Neuronal stem cell (in vitro differentiated cells): ENCODE results near the gene HOXC10.

Experiments used
- DNase-seq: peaks from one replicate; pipeline ENCODE4 v3.0.0-alpha.2; 2013; ENCODE audit warnings: low spot score
- H2AFZ ChIP-seq: one replicate; pipeline ENCODE4 v1.6.1; 2013; ENCODE audit warnings: mild to moderate bottlenecking, low read length, inconsistent platforms
- H2AK5ac ChIP-seq: 2 replicates; pipeline ENCODE4 v1.6.1; 2013; ENCODE audit warnings: low read depth, mild to moderate bottlenecking, inconsistent platforms, low read length, moderate library complexity, mixed read lengths
- H2BK120ac ChIP-seq: 2 replicates; pipeline ENCODE4 v1.6.1; 2013; ENCODE audit warnings: low read depth, mild to moderate bottlenecking, inconsistent platforms, low read length, moderate library complexity, mixed read lengths
- H2BK12ac ChIP-seq: one replicate; pipeline ENCODE4 v1.6.1; 2013; ENCODE audit warnings: low read length, inconsistent platforms
- H2BK15ac ChIP-seq: 2 replicates; pipeline ENCODE4 v1.6.1; 2013; ENCODE audit warnings: mild to moderate bottlenecking, low read length, inconsistent platforms, mixed read lengths
- H2BK5ac ChIP-seq: one replicate; pipeline ENCODE4 v1.6.1; 2013; ENCODE audit warnings: inconsistent platforms, mild to moderate bottlenecking, low read length, moderate library complexity
- H3K14ac ChIP-seq: one replicate; pipeline ENCODE4 v1.6.1; 2013; ENCODE audit warnings: low read length, inconsistent platforms
- H3K18ac ChIP-seq: 2 replicates; pipeline ENCODE4 v1.6.1; 2013; ENCODE audit warnings: low read length, inconsistent platforms
- H3K23ac ChIP-seq: 2 replicates; pipeline ENCODE4 v1.6.1; 2013; ENCODE audit warnings: low read depth, mild to moderate bottlenecking, mixed read lengths, low read length, inconsistent platforms; ENCODE audit not compliant: poor library complexity
- H3K27ac ChIP-seq: replicated peaks from 3 replicates; pipeline ENCODE4 v1.5.1; 2013; ENCODE audit warnings: low read length, inconsistent platforms
- H3K27me3 ChIP-seq, 3 experiments: 2 replicates each; pipeline ENCODE4 v1.6.1; 2013; ENCODE audit warnings: low read length in 3 of 3, mild to moderate bottlenecking in 2 of 3, inconsistent platforms in 1 of 3, low read depth in 1 of 3, mixed read lengths in 1 of 3, moderate library complexity in 1 of 3; ENCODE audit not compliant: control insufficient read depth in 3 of 3, insufficient read depth in 3 of 3
- H3K36me3 ChIP-seq, 2 donors: replicated peaks in 1 of 2; 2 replicates each; pipeline ENCODE4 v1.6.1; 2013; ENCODE audit warnings: low read length in 2 of 2; ENCODE audit not compliant: control insufficient read depth in 2 of 2, insufficient read depth in 2 of 2
- H3K4ac ChIP-seq: 2 replicates; pipeline ENCODE4 v1.6.1; 2013; ENCODE audit warnings: inconsistent platforms, mild to moderate bottlenecking, low read length, moderate library complexity
- H3K4me1 ChIP-seq, 2 donors: 1 replicate in 1 of 2; 2 replicates in 1 of 2; pipeline ENCODE4 v1.6.1; 2013; ENCODE audit warnings: low read length in 2 of 2, low read depth in 1 of 2; ENCODE audit not compliant: control insufficient read depth in 2 of 2, insufficient read depth in 1 of 2
- H3K4me2 ChIP-seq: one replicate; pipeline ENCODE4 v1.6.1; 2013; ENCODE audit warnings: mild to moderate bottlenecking, low read length, inconsistent platforms; ENCODE audit not compliant: insufficient read depth, poor library complexity, severe bottlenecking
- H3K4me3 ChIP-seq, 2 donors: 2 replicates each; pipeline ENCODE4 v1.5.1; 2013; ENCODE audit warnings: low read length in 2 of 2, mild to moderate bottlenecking in 2 of 2, inconsistent platforms in 1 of 2, moderate library complexity in 1 of 2
- H3K79me1 ChIP-seq: one replicate; pipeline ENCODE4 v1.6.1; 2013; ENCODE audit warnings: low read depth, mild to moderate bottlenecking, inconsistent platforms, low read length, moderate library complexity
- H3K9ac ChIP-seq: one replicate; pipeline ENCODE4 v1.6.1; 2013; ENCODE audit warnings: mild to moderate bottlenecking, low read depth, low read length, inconsistent platforms; ENCODE audit not compliant: poor library complexity
- H3K9me3 ChIP-seq, 2 donors: replicated peaks in 1 of 2; 2 replicates each; pipeline versions ENCODE3 to v1.6.1; 2013; ENCODE audit warnings: low read length in 2 of 2, mild to moderate bottlenecking in 2 of 2, inconsistent platforms in 1 of 2, low read depth in 1 of 2, mixed read lengths in 1 of 2, moderate library complexity in 1 of 2; ENCODE audit not compliant: control insufficient read depth in 2 of 2, insufficient read depth in 1 of 2
- H4K8ac ChIP-seq: one replicate; pipeline ENCODE4 v1.6.1; 2013; ENCODE audit warnings: low read depth, mild to moderate bottlenecking, inconsistent platforms, low read length, moderate library complexity
- H4K91ac ChIP-seq: one replicate; pipeline ENCODE4 v1.6.1; 2013; ENCODE audit warnings: low read length, low read depth, mild to moderate bottlenecking, inconsistent platforms; ENCODE audit not compliant: poor library complexity
- WGBS, 2 donors: extraction: QIAGEN DNeasy Blood & Tissue Kit; methylation state at CpG; one replicate each; pipeline ENCODE4 v1.1.7; 2013; ENCODE audit warnings: missing lambda C conversion rate in 2 of 2, mixed read lengths in 1 of 2; ENCODE audit not compliant: insufficient read length in 2 of 2, insufficient replicate concordance in 1 of 2; ENCODE audit errors: extremely low coverage in 2 of 2; 5-methylcytosine and 5-hydroxymethylcytosine counted together

The HOXC10 gene

GRCh38 chr12:54029529-54030441, 44.8 kb downstream of the HOXC10 start:
- DNase-seq, result no peak
- H2BK120ac ChIP-seq, result no peak overlapping the region
- no peak overlapping the region for H3K4ac ChIP-seq
- H3K4me2 ChIP-seq, result no peak overlapping the region
- no peaks in the 10 kb centered on the region for H3K36me3 ChIP-seq
- H4K8ac ChIP-seq, result no peak overlapping the region
- H3K79me1 ChIP-seq, result no peaks in the 10 kb centered on the region
- H3K18ac ChIP-seq, result no peak overlapping the region
- H2BK5ac ChIP-seq, result no peak overlapping the region
- H3K27me3 ChIP-seq, result peaks cover 66 to 99% (median 97%) of the 10 kb centered on the region in 3 experiments
- H3K14ac ChIP-seq, result no peak overlapping the region
- no peak overlapping the region for H3K9ac ChIP-seq
- no peak overlapping the region for H3K4me3 ChIP-seq
- WGBS, 2 donors, result no CpG with 5 or more reads among the region's 53 CpGs
- H3K4me1 ChIP-seq, result no peaks in the 10 kb centered on the region
- no peak overlapping the region for H2AK5ac ChIP-seq
- H4K91ac ChIP-seq, result no peak overlapping the region
- H3K9me3 ChIP-seq, result peaks cover 4 to 5% of the 10 kb centered on the region in 2 donors
- H3K23ac ChIP-seq, result no peak overlapping the region
- H2AFZ ChIP-seq, result peak overlapping the region; percentile 72
- no peak overlapping the region for H2BK15ac ChIP-seq
- no peak overlapping the region for H3K27ac ChIP-seq
- no peak overlapping the region for H2BK12ac ChIP-seq

GRCh38 chr12:54030442-54030801, 45.5 kb downstream of the HOXC10 start:
- no peak overlapping the region for H4K91ac ChIP-seq

GRCh38 chr12:54030889-54031471, 46.0 kb downstream of the HOXC10 start:
- Histone ChIP-seq H2BK12ac (no peak overlapping the region), H4K91ac (no peak overlapping the region), H3K27me3 (peaks cover 67 to 99% (median 97%) of the 10 kb centered on the region in 3 experiments), H3K23ac (no peak overlapping the region), H2BK15ac (no peak overlapping the region), H3K14ac (peak overlapping the region; percentile 63), H2AFZ (peak overlapping the region; percentile 72), H2BK5ac (no peak overlapping the region), H3K27ac (no peak overlapping the region), H3K4me2 (no peak overlapping the region), H3K9ac (no peak overlapping the region), H3K36me3 (no peaks in the 10 kb centered on the region), H2BK120ac (no peak overlapping the region), H3K9me3 (peaks cover 4 to 5% of the 10 kb centered on the region in 2 donors), H3K4ac (no peak overlapping the region), H3K79me1 (no peaks in the 10 kb centered on the region), H3K18ac (no peak overlapping the region), H2AK5ac (no peak overlapping the region), H3K4me1 (no peaks in the 10 kb centered on the region), H3K4me3 (no peak overlapping the region), H4K8ac (no peak overlapping the region)
- no CpG with 5 or more reads among the region's 46 CpGs for WGBS, 2 donors
- no peak for DNase-seq

More at GRCh38 chr12:54030442-54030801, 45.5 kb downstream of the HOXC10 start:
- Histone ChIP-seq H3K4me1 (no peaks in the 10 kb centered on the region), H2AK5ac (no peak overlapping the region), H3K36me3 (no peaks in the 10 kb centered on the region), H3K14ac (no peak overlapping the region), H3K23ac (no peak overlapping the region), H3K27ac (no peak overlapping the region), H2AFZ (no peak overlapping the region), H3K9ac (no peak overlapping the region), H2BK120ac (no peak overlapping the region), H3K4ac (no peak overlapping the region), H3K27me3 (peaks cover 70 to 99% (median 97%) of the 10 kb centered on the region in 3 experiments), H3K4me2 (no peak overlapping the region), H4K8ac (no peak overlapping the region), H3K4me3 (no peak overlapping the region), H3K18ac (no peak overlapping the region), H2BK12ac (no peak overlapping the region), H3K9me3 (peaks cover 4 to 5% of the 10 kb centered on the region in 2 donors), H2BK5ac (no peak overlapping the region), H3K79me1 (no peaks in the 10 kb centered on the region), H2BK15ac (no peak overlapping the region)
- DNase-seq, result no peak
- no CpG with 5 or more reads among the region's 7 CpGs for WGBS, 2 donors

GRCh38 chr12:54031480-54031879, 46.5 kb downstream of the HOXC10 start:
- H4K91ac ChIP-seq, result no peak overlapping the region
- no peak overlapping the region for H3K14ac ChIP-seq
- H3K4me3 ChIP-seq, result no peak overlapping the region

More at GRCh38 chr12:54031480-54031879, 46.5 kb downstream of the HOXC10 start:
- H3K4me1 ChIP-seq, result no peaks in the 10 kb centered on the region
- no peak overlapping the region for H3K4me2 ChIP-seq
- no peak overlapping the region for H3K9ac ChIP-seq
- WGBS, 2 donors, result no CpG with 5 or more reads among the region's 16 CpGs
- no peak overlapping the region for H3K18ac ChIP-seq
- peaks cover 66 to 99% (median 97%) of the 10 kb centered on the region in 3 experiments for H3K27me3 ChIP-seq
- no peak overlapping the region for H2AK5ac ChIP-seq
- no peaks in the 10 kb centered on the region for H3K36me3 ChIP-seq
- H2BK5ac ChIP-seq, result no peak overlapping the region
- no peak overlapping the region for H2BK120ac ChIP-seq
- no peaks in the 10 kb centered on the region for H3K79me1 ChIP-seq
- DNase-seq, result no peak
- no peak overlapping the region for H3K23ac ChIP-seq
- no peak overlapping the region for H2BK15ac ChIP-seq
- no peak overlapping the region for H3K27ac ChIP-seq
- no peak overlapping the region for H2BK12ac ChIP-seq
- no peak overlapping the region for H4K8ac ChIP-seq
- no peak overlapping the region for H2AFZ ChIP-seq
- H3K9me3 ChIP-seq, result peaks cover 4 to 5% of the 10 kb centered on the region in 2 donors
- no peak overlapping the region for H3K4ac ChIP-seq
